SK-N-SH (cell line): ENCODE data around the gene ANKRD33B. TPM values are rescaled to one million over a fixed set of nuclear protein-coding genes. Genes with fewer than 3 reads are reported as not detected.

Experiments used
- CTCF ChIA-PET: fragments of 300-600, 350-600 bp; formaldehyde crosslinking; extraction: SDS; loops from one replicate; lab custom pipeline; 2021; lab: Yijun Ruan, JAX
- POLR2A ChIA-PET: fragments of 350-600 bp; sonication (Branson Sonifier 250); formaldehyde crosslinking; extraction: SDS; loops from one replicate; lab custom pipeline; 2020; ENCODE audit warnings: antibody characterized with exemption, inconsistent platforms; lab: Yijun Ruan, JAX
- DNase-seq: peaks from one replicate; pipeline ENCODE4 v3.0.0; 2012
- H2AFZ ChIP-seq: fragments of 200-600 bp; sonication (generic); 2 replicates; pipeline ENCODE4 v1.8.1; 2016; ENCODE audit warnings: antibody characterized with exemption, mild to moderate bottlenecking, low read depth
- H3F3A ChIP-seq: fragments of 200-600 bp; sonication (generic); replicated peaks from 2 replicates; pipeline ENCODE3; 2016; ENCODE audit warnings: antibody characterized with exemption, mild to moderate bottlenecking; ENCODE audit not compliant: insufficient read depth
- H3K27ac ChIP-seq, 2 experiments: fragments of 200-500 bp in 1 of 2; fragments of 200-600 bp in 1 of 2; sonication (Bioruptor generic) in 1 of 2; sonication (generic), shearing (Covaris generic) in 1 of 2; 2 replicates each; pipeline versions ENCODE4 v1.5.1 to v1.6.1; 2014 to 2016; ENCODE audit warnings: low read depth in 2 of 2, inconsistent platforms in 1 of 2, low read length in 1 of 2, mild to moderate bottlenecking in 1 of 2, mixed read lengths in 1 of 2
- H3K27me3 ChIP-seq: fragments of 200-600 bp; sonication (generic), shearing (Covaris generic); 2 replicates; pipeline ENCODE4 v1.6.1; 2016; ENCODE audit warnings: mixed run types; ENCODE audit not compliant: insufficient read depth
- H3K36me3 ChIP-seq, 2 experiments: fragments of 200-500 bp in 1 of 2; fragments of 200-600 bp in 1 of 2; sonication (Bioruptor generic) in 1 of 2; sonication (generic) in 1 of 2; replicated peaks in 1 of 2; 2 replicates each; pipeline versions ENCODE3 to v1.5.1; 2014 to 2016; ENCODE audit warnings: low read length in 1 of 2, mild to moderate bottlenecking in 1 of 2; ENCODE audit not compliant: insufficient read depth in 2 of 2, control insufficient read depth in 1 of 2
- H3K4me1 ChIP-seq, 2 experiments: fragments of 200-500 bp in 1 of 2; fragments of 200-600 bp in 1 of 2; sonication (Bioruptor generic) in 1 of 2; sonication (generic), shearing (Covaris generic) in 1 of 2; 2 replicates each; pipeline versions ENCODE4 v1.5.1 to v1.6.1; 2014 to 2016; ENCODE audit warnings: low read depth in 1 of 2, low read length in 1 of 2, mixed run types in 1 of 2; ENCODE audit not compliant: insufficient read depth in 2 of 2, control insufficient read depth in 1 of 2
- H3K4me2 ChIP-seq: fragments of 200-600 bp; sonication (generic), shearing (Covaris generic); 2 replicates; pipeline ENCODE4 v1.6.1; 2017; ENCODE audit warnings: mixed run types
- H3K4me3 ChIP-seq, 2 experiments: fragments of 200-500 bp in 1 of 2; fragments of 200-600 bp in 1 of 2; sonication (Bioruptor generic) in 1 of 2; sonication (generic), shearing (Covaris generic) in 1 of 2; 2 replicates each; pipeline versions ENCODE4 v1.5.1 to v1.8.1; 2014 to 2016; ENCODE audit warnings: low read depth in 2 of 2, inconsistent platforms in 1 of 2, low read length in 1 of 2, mild to moderate bottlenecking in 1 of 2, mixed read lengths in 1 of 2, moderate library complexity in 1 of 2
- H3K79me2 ChIP-seq: fragments of 200-600 bp; sonication (generic); 2 replicates; pipeline ENCODE4 v1.8.1; 2017; ENCODE audit warnings: mild to moderate bottlenecking; ENCODE audit not compliant: insufficient read depth
- H3K9ac ChIP-seq: fragments of 200-600 bp; sonication (generic); 2 replicates; pipeline ENCODE4 v1.6.1; 2017; ENCODE audit warnings: mixed run types
- H3K9me2 ChIP-seq: fragments of 200-600 bp; sonication (generic); 2 replicates; pipeline ENCODE4 v1.6.1; 2017; ENCODE audit warnings: mixed run types
- H3K9me3 ChIP-seq: fragments of 200-600 bp; sonication (generic); 2 replicates; pipeline ENCODE4 v1.6.1; 2017; ENCODE audit warnings: mixed run types, mild to moderate bottlenecking, moderate library complexity
- H4K20me1 ChIP-seq: fragments of 200-600 bp; sonication (generic); 2 replicates; pipeline ENCODE4 v1.6.1; 2017; ENCODE audit warnings: mild to moderate bottlenecking, mixed run types; ENCODE audit not compliant: insufficient read depth
- CHD2 ChIP-seq: fragments of 150-350 bp; IDR thresholded peaks from 2 replicates; pipeline ENCODE4 v1.6.1; 2018; ENCODE audit warnings: low read length; ENCODE audit not compliant: partially characterized antibody
- FOSL2 ChIP-seq: IDR thresholded peaks from 2 replicates; pipeline ENCODE4 v1.4.0; 2012; ENCODE audit warnings: low read depth, mild to moderate bottlenecking, moderate library complexity, borderline replicate concordance
- FOXM1 ChIP-seq: IDR thresholded peaks from 2 replicates; pipeline ENCODE4 v1.4.0; 2012; ENCODE audit warnings: low read depth, mild to moderate bottlenecking
- JUND ChIP-seq: IDR thresholded peaks from 2 replicates; pipeline ENCODE4 v1.4.0; 2012
- MXI1 ChIP-seq: IDR thresholded peaks from 2 replicates; pipeline ENCODE4 v1.6.1; 2012; ENCODE audit warnings: mild to moderate bottlenecking, low read depth, low read length, improper control_type of control experiment
- RFX5 ChIP-seq: IDR thresholded peaks from 2 replicates; pipeline ENCODE4 v1.6.1; 2012; ENCODE audit warnings: mild to moderate bottlenecking, improper control_type of control experiment, low read length
- RXRA ChIP-seq: IDR thresholded peaks from 2 replicates; pipeline ENCODE4 v1.4.0; 2012; ENCODE audit warnings: low read depth, mild to moderate bottlenecking, borderline replicate concordance
- SIN3A ChIP-seq: IDR thresholded peaks from 2 replicates; pipeline ENCODE4 v1.6.1; 2012; ENCODE audit warnings: low read depth, mild to moderate bottlenecking, low read length, moderate library complexity, borderline replicate concordance
- ZBTB33 ChIP-seq: IDR thresholded peaks from 2 replicates; pipeline ENCODE4 v1.4.0; 2012; ENCODE audit warnings: low read depth, borderline replicate concordance
- WGBS: methylation state at CpG from one replicate; pipeline ENCODE4 v1.1.6; 2017; ENCODE audit warnings: low lambda C conversion rate; 5-methylcytosine and 5-hydroxymethylcytosine counted together
- polyA plus RNA-seq, 3 experiments: library from polyadenylated mRNA; depleted of rRNA; stranded (reverse); fragments of >200 nt; gene quantifications; 2 replicates each; pipeline ENCODE4 v1.2.3, GENCODE V29; 2012
- TF ChIP-seq, protein P1 (sequence below): IDR thresholded peaks from 2 replicates; pipeline ENCODE4 v1.6.1; 2012; ENCODE audit warnings: mild to moderate bottlenecking, low read depth, low read length, moderate library complexity
- TF ChIP-seq, protein P2 (sequence below): IDR thresholded peaks from 2 replicates; pipeline ENCODE4; 2012

The ANKRD33B gene
- polyA plus RNA-seq, 1 of the 3 experiments (the other 2 are of a cell fraction): 1.8 TPM

- CTCF ChIA-PET: interaction anchor here (1.2 to 3.7 kb wide), 2 partner anchors 9 to 21 kb away, joined by 3 to 25 read pairs; no protein-coding TSS in a partner anchor
- Histone ChIP-seq H3K4me3 (no peak overlapping the region), H4K20me1 (peaks cover 16% of the 10 kb centered on the region)
Observed at GRCh38 chr5:10699987-10700386, 136.1 kb downstream of the ANKRD33B start.

More at GRCh38 chr5:10699987-10700386, 136.1 kb downstream of the ANKRD33B start:
- DNase-seq: no peak
- no peak overlapping the region for H2AFZ ChIP-seq
- POLR2A ChIA-PET: no interaction called here
- TF ChIP-seq FOSL2 (no peak), RXRA (no peak), MXI1 (no peak), FOXM1 (no peak), CHD2 (no peak), ZBTB33 (no peak), RFX5 (no peak), SIN3A (no peak), JUND (no peak)
- TF ChIP-seq, protein P1, sequence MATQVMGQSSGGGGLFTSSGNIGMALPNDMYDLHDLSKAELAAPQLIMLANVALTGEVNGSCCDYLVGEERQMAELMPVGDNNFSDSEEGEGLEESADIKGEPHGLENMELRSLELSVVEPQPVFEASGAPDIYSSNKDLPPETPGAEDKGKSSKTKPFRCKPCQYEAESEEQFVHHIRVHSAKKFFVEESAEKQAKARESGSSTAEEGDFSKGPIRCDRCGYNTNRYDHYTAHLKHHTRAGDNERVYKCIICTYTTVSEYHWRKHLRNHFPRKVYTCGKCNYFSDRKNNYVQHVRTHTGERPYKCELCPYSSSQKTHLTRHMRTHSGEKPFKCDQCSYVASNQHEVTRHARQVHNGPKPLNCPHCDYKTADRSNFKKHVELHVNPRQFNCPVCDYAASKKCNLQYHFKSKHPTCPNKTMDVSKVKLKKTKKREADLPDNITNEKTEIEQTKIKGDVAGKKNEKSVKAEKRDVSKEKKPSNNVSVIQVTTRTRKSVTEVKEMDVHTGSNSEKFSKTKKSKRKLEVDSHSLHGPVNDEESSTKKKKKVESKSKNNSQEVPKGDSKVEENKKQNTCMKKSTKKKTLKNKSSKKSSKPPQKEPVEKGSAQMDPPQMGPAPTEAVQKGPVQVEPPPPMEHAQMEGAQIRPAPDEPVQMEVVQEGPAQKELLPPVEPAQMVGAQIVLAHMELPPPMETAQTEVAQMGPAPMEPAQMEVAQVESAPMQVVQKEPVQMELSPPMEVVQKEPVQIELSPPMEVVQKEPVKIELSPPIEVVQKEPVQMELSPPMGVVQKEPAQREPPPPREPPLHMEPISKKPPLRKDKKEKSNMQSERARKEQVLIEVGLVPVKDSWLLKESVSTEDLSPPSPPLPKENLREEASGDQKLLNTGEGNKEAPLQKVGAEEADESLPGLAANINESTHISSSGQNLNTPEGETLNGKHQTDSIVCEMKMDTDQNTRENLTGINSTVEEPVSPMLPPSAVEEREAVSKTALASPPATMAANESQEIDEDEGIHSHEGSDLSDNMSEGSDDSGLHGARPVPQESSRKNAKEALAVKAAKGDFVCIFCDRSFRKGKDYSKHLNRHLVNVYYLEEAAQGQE: no peak
- TF ChIP-seq, protein P2, sequence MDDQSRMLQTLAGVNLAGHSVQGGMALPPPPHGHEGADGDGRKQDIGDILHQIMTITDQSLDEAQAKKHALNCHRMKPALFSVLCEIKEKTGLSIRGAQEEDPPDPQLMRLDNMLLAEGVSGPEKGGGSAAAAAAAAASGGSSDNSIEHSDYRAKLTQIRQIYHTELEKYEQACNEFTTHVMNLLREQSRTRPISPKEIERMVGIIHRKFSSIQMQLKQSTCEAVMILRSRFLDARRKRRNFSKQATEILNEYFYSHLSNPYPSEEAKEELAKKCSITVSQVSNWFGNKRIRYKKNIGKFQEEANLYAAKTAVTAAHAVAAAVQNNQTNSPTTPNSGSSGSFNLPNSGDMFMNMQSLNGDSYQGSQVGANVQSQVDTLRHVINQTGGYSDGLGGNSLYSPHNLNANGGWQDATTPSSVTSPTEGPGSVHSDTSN: no peak
- TF ChIP-seq, all 33 proteins: peak for 0
- peaks cover 30 to 31% of the 10 kb centered on the region in 2 experiments; a peak in 3 of 4 replicates for H3K4me1 ChIP-seq
- WGBS: 90% methylated on average over 5 of the region's 8 CpGs
- H3K27me3 ChIP-seq: no peaks in the 10 kb centered on the region
- H3K9ac ChIP-seq: no peak overlapping the region
- no peaks in the 10 kb centered on the region for H3K9me2 ChIP-seq
- peaks cover 46% of the 10 kb centered on the region for H3K79me2 ChIP-seq
- H3K36me3 ChIP-seq: peaks cover 0 to 4% of the 10 kb centered on the region in 2 experiments
- H3K27ac ChIP-seq: no peak overlapping the region
- H3K9me3 ChIP-seq: no peaks in the 10 kb centered on the region
- no peak overlapping the region for H3K4me2 ChIP-seq
- peaks cover 16% of the 10 kb centered on the region for H3F3A ChIP-seq
